ENCODE data around the gene PPP3R1. TPM values are rescaled to one million over a fixed set of nuclear protein-coding genes. Genes with fewer than 3 reads are reported as not detected.

Gene PPP3R1
- total and polyA plus RNA-seq, 9 of the 15 experiments (the other 6 are each of a cell fraction or from before 2014, with no cell fraction given), result 3.7 to 70.0 (median 24.8) TPM

- TF ChIP-seq MGA (IDR thresholded peaks at IDR 0.05) (peak; percentile 80), PYGO2 (tag; IDR thresholded peaks at IDR 0.05) (no peak), YY1 (IDR thresholded peaks at IDR 0.05; ENCODE audit: borderline replicate concordance in 1 of 3, control insufficient read depth in 1 of 3, extremely low read depth in 1 of 3, insufficient read depth in 3 of 3, insufficient read length in 1 of 3, insufficient replicate concordance in 2 of 3, low read depth in 1 of 3, low read length in 2 of 3) (peak in 2 of 3 experiments; percentile 13 to 37), RBM15 (IDR thresholded peaks at IDR 0.05; ENCODE audit: insufficient read depth, low read length) (no peak), FOXP1 (CRISPR knock-in tag; IDR thresholded peaks at IDR 0.05) (peak; percentile 50; the same call in 1 of the 2 replicates), TOE1 (IDR thresholded peaks at IDR 0.05; ENCODE audit: borderline replicate concordance) (peak; percentile 96; the same call in 1 of the 2 replicates), TOE1 (CRISPR knock-in tag; IDR thresholded peaks at IDR 0.05; ENCODE audit: borderline replicate concordance, low read depth) (no peak), ZNF395 (CRISPR knock-in tag; IDR thresholded peaks at IDR 0.05) (peak; percentile 99), ETV5 (CRISPR knock-in tag; IDR thresholded peaks at IDR 0.05; ENCODE audit: low read depth) (peak; percentile 45; the same call in 1 of the 2 replicates), E2F1 (CRISPR knock-in tag; IDR thresholded peaks at IDR 0.05) (0 out of 2 replicates have a peak, but pooled peaks have one; percentile 67)
Observed at GRCh38 chr2:68157402-68158133, 94.8 kb downstream of the PPP3R1 start, which contains the start of gene PNO1 (continued).

Measured in K562 (cell line).